Fibroblast of lung (primary cell): ENCODE measurements around the gene SPATA6L.

Source experiments
- CTCF ChIP-seq, 2 donors: IDR thresholded peaks in 1 of 2; conservative IDR thresholded peaks in 1 of 2; 1 replicate in 1 of 2; 2 replicates in 1 of 2; pipeline ENCODE4 v1.5.1; 2011 to 2012; ENCODE audit warnings: low read length in 2 of 2, control low read depth in 1 of 2, inconsistent platforms in 1 of 2, low read depth in 1 of 2, mild to moderate bottlenecking in 1 of 2
- EZH2 ChIP-seq: IDR thresholded peaks from 2 replicates; pipeline ENCODE4 v1.5.1; 2012; ENCODE audit warnings: low read length, control low read depth, mild to moderate bottlenecking; ENCODE audit errors: missing control alignments

GRCh38 chr9:4591123-4591500 lies 75.2 kb downstream of the SPATA6L start:
- TF ChIP-seq CTCF (conservative IDR thresholded peaks at IDR 0.05 in 1 of 2, IDR thresholded peaks at IDR 0.05 in 1 of 2; ENCODE audit: low read depth in 1 of 2, low read length in 2 of 2) (no peak), EZH2 (no peak)
